ENCODE measurements around the gene MPPED1.

The MPPED1 gene

DNA sequence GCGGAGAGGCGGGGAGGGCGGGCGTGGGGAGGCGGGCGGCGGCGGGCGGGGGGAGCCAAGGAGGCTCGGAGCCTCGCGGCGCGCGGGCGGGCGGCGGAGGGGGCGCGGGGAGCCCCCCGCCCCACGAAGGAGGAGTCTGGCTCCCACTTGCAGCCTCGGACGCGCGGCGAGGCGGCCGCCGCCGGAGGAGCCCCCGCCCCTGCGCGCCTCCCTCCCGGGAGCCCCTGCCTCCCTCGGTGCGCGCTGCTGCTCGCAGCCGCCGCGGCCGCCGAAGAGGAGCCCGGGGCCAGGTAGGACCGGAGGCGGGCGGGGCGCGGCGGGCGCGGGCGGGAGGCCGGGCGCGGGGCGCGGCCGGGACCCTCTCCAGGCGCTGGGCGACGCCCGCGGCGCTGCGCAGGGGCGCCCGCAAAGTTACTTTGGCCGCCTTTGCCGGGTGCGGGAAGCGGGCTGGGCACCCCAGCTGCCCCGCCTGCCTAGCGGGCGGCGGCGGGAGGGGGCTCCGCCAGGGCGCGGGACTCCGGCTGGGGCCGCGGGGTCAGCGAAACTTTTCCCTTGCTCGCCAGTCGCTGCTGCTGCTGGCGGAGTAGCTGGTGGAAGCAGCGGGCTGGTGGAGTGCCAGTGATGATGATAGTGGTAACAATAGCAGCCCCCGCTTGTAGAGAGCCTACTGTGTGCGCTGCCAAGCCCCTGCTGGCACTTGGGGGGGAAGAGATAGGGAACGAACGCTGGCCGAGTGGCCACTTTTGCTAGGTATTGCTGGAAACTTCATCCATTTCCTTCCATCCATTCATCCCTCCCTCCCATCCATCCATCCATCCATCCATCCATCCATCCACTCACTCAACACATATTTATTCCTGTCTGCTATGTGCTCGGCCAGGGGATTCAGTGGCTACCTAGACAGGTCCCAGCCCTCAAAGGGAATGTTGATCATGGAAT, at the start of gene MPPED1:
TSS of gene MPPED1 (plus strand) at position 146 of the 939 bp plus-strand sequence. CDS start 12,972 bp downstream, outside the sequence.
- peak in 1 of 56 donors; percentile 43 for DNase-seq

DNA sequence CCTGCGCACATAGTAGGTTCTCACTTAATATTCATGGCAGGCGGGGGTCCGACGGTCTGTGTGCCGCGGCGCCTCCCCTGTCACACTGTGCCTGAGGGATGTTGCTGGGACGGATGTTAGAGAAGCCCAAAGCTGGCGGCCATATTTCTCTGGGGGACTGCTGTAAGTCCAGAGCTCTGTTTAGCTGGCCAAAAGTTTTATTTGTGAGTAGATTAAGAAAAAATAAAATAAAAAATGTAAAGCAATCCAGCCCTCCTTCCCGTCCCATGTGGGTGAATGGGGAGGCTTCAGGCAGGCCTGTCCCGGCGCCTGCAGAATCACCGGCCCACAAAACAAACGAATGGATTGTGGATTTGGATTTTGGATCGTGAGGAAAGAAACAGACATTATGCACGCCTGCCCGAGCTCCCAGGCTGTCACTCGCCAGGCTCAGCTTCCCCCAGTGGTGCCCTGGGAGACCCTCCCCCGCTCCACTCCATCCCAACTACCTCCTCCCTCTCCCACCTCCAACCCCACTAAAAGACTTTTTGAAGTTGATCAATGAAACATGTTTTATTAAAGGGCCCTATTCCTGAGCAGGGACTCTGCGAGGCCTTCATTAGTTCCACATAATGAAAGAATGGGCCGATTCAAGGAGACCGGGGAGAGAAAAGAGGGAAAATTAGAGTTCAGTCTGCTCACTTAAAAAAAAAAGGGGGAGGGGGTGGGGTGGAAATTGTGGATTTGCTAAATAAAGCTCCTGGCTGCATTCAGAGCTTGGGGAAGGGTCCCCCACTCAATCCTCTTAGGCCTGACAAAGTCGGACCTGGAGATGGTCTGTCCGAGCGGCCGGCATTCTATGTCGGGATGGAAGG, 48.3 kb upstream of the MPPED1 start:
- DNase-seq, result no peak

DNA sequence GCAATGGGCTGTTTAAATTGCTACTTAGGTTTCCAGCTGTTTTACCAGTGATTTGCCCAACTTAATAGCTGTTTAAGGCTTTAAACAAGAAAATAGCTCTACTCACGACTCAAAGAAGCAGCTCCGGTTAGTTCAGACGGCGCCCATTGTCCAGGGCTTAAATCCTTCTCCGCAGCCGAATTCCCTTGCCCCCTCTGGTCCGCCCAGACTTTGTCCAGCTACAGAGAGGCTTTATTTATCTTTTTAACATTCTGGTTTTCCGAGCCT, 47.7 kb upstream of the MPPED1 start:
- DNase-seq, result no peak

DNA sequence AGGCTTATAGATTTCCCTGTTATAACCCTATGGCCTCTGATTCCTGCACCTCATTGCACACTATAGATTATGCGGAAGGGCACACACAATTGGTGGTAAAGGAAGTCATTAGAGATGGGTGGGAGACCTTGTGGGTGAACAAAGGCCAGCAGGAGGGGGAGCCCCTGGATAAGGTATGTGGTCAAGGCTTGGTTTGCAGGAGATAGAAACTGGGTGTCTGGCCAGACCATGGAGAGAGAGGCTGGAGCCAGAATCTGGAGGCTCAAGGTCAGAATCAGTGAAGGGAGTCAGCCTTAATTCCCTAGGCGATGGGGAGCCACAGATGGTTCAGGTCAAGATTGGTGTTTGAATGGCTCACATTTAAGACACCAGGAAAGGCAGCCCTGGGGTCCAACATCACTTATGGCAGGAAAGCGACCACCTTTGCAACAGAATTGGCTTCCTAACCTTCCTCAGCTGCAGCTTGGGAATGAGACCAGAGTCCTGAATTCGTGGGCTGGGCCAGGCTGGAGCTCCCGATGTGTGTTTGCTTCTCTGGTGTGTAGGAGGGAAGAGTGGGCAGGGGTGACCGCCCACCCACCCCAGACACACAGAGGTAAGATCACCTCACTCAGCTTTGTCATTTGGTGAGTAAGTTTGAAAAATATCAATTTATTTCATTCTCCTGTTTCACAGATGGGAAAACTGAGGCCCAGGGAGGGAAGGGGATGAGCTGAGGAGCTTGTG, 45.9 kb upstream of the MPPED1 start:
- no peak for DNase-seq

DNA sequence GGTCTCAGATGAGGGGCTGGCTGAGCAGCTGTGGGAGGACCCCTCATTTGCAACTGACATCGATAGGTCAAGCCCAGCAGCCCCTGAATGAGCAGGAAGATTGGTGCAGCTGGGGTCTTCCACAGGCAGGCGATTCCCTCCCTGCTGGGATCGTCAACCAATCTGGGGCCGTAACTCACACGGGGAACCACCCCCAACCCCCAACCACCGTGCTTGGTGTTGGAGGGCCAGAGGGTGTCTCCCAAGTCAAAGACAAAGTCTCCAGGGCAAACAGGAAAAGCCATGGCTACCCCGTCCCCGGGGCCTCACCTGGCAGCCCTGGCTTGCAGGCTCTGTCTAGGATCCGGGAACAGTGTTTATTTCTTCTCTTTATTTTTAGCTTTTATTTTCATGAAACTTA, 41.8 kb upstream of the MPPED1 start:
- no peak for DNase-seq

- DNase-seq, result no peak
Observed at GRCh38 chr22:43375951-43376455, 35.8 kb upstream of the MPPED1 start.

- DNase-seq, result no peak
Observed at GRCh38 chr22:43376765-43377547, 34.9 kb upstream of the MPPED1 start.

DNA sequence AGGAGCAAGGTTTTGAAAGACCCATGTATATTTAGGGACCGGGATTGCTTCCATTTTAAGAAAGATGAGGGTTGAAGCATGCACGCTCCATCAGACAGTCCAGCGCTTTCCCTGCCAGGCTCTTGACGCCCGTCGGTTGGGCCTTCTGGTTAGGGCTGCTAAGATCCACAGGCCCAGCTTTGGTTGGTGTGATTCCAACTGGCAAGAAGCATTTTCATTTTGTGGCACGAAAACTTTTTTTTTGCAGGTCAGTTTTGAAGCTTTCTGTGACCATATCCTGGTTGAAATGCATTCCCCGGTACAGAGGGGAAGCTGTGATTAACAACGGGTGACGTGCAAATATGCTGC, 34.3 kb upstream of the MPPED1 start:
- no peak for DNase-seq

GRCh38 chr22:43377896-43378704, 33.7 kb upstream of the MPPED1 start:
- peak in 1 of 56 donors; percentile 11 for DNase-seq

GRCh38 chr22:43381693-43382092, 30.1 kb upstream of the MPPED1 start:
- no peak for DNase-seq

- no peak for DNase-seq
Observed at GRCh38 chr22:43384863-43385262, 27.0 kb upstream of the MPPED1 start.

DNA sequence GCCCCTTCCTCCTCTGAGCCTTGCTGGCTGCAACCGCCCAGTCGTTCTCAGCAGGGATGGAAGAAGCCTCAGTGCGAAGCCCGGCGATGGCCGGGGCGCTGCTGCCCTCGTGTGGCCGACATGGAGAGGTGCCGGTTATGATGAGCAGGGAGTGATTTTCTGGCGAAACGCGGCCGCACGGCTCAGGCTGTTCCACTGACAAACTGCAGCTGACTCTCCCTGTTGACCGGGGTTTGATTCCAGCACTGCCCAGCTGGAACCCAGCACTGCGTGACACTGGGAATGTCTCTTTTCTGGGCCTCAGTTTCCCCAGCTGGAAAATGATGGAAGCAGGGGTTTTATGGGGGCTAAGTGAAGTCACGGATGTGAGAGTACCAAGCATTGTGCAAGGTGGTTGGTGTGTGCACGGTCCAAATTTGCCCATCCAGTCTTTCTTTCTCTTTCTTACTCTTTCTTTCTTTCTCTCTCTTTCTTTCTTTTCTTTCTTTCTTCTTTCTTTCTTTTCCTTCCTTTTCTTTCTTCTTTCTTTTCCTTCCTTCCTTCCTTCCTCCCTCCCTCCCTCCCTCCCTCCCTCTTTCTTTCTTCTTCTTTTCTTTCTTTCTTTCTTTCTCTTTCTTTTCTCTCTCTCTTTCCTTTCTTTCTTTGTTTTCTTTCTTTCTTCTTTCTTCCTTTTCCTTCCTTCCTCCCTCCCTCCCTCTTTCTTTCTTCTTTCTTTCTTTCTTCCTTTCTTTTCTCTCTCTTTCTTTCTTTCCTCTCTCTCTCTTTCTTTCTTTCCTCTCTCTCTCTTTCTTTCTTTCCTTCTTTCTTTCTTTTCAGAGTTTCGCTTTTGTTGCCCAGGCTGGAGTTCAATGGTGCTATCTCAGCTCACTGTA, 25.8 kb upstream of the MPPED1 start:
- peak in 51 of 56 donors; percentile 8 to 82 (median 58) for DNase-seq

GRCh38 chr22:43387815-43388214, 24.0 kb upstream of the MPPED1 start:
- no peak for DNase-seq

DNA sequence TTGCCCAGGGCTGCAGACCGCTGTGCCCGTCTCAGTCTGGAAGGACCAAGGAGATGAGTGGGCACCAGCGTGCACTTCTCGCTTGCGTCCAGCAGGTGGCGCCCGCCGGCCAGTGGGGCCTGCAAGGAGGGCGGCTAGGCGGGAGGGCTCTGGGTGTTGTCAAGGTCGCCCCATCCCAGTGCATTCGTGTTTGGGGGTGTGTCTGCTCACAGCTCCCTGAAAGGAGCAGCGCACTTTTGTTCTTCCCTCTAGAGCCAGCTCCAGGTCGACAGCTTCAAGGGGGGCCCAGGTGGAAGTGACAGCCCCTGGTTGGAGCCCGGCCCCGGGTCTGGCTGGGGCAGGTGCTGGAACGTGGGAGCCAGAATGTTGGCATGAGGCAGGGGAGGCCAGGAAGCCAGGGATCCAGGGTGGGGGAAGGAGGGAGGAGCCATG, 23.4 kb upstream of the MPPED1 start:
- peak in 51 of 56 donors; percentile 9 to 85 (median 47) for DNase-seq

DNA sequence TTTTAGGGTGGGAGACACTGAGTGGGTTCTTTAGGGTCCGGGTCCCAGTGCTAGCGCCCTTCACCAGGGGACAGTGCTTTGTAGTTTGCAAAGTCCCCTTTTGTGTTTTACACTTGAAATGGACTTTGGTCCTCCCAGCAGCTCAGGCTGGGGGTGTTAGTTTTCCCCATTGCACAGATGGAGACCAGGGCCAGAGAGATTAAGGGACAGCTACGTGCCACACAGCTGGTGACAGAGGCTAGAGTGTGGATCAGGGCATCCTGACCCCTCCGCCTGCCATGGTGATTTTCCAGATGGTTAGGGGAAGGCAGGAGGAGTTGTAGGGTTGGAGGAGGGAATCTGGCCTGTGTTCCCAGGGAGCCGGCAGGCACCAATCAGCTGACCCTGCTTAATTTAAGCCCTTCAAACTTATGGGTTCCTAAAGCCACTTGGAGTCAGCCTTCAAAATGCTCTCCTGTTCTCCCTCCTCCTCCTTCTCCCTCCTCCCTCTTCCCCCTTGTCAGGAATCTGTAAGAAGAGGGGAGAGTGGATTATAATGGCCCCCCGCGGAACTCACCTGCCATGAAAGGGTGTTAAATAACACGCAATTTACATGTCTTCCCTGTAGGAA, 22.5 kb upstream of the MPPED1 start:
- DNase-seq, result no peak

DNA sequence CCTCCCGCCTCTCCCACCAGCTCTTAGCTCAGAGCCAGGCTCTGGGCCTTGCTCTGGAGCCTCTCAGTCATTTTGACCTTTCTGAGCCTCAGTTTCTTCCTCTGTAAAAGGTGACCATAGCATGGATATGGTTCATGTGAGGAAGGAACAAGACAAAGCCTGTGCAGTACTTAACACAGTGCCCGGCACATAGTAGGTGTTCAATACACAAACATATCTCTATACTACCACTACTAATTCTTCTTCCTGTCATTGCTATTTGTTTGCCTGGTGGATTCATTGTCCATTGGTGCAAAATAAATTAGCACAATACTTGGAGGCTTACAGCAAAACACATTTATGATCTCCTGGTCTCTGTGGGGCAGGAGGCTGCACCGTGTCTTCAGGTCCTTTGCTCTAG, 21.6 kb upstream of the MPPED1 start:
- no peak for DNase-seq

DNA sequence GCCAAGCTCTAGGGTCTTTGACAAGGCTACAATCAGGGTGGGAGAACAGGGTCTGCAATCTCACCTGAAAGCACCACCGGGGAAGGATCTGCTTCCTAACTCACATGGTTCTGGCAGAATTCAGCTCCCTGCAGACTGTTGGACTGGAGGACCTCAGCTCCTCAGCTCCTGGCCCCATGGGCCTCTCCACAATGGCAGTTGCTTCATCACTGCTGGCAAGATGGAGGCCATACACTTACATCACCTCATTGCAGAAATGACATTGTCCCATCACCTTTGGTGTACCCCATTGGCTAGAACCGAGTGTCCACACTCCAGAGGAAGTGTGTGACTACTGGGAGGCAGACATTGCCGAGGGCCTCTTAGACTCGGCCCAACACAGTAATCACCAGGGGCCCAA, 20.9 kb upstream of the MPPED1 start:
- DNase-seq, result no peak

GRCh38 chr22:43391306-43391705, 20.5 kb upstream of the MPPED1 start:
- DNase-seq, result no peak
